CD4-positive, alpha-beta T cell treated with Interleukin-15 for 4 hours (primary cell): Measurements from ENCODE around the gene SCRN1.

Experiments
- DNase-seq: peaks from one replicate; pipeline ENCODE4 v3.0.0-alpha.2; 2020; ENCODE audit warnings: low spot score

Gene SCRN1

GRCh38 chr7:29890251-29890650, 99.3 kb downstream of the SCRN1 start:
- DNase-seq: no peak

GRCh38 chr7:29889288-29889687, 100.3 kb downstream of the SCRN1 start:
- DNase-seq: no peak

- DNase-seq: no peak
Observed at GRCh38 chr7:29888006-29888405, 101.6 kb downstream of the SCRN1 start.

- no peak for DNase-seq
Observed at GRCh38 chr7:29886827-29887226, 102.8 kb downstream of the SCRN1 start.

- no peak for DNase-seq
Observed at GRCh38 chr7:29885626-29886025, 104.0 kb downstream of the SCRN1 start.

- no peak for DNase-seq
Observed at GRCh38 chr7:29884399-29885272, 105.0 kb downstream of the SCRN1 start.

- no peak for DNase-seq
Observed at GRCh38 chr7:29883462-29884398, 105.9 kb downstream of the SCRN1 start.

- no peak for DNase-seq
Observed at GRCh38 chr7:29882481-29882880, 107.1 kb downstream of the SCRN1 start.

GRCh38 chr7:29881724-29882123, 107.9 kb downstream of the SCRN1 start:
- DNase-seq: no peak

GRCh38 chr7:29879609-29880008, 110.0 kb downstream of the SCRN1 start:
- DNase-seq: no peak

- peak; percentile 19 for DNase-seq
Observed at GRCh38 chr7:29878081-29878688, 111.4 kb downstream of the SCRN1 start.

GRCh38 chr7:29877196-29877595, 112.4 kb downstream of the SCRN1 start:
- DNase-seq: no peak

GRCh38 chr7:29875741-29876140, 113.9 kb downstream of the SCRN1 start:
- no peak for DNase-seq

- DNase-seq: no peak
Observed at GRCh38 chr7:29873644-29874294, 115.8 kb downstream of the SCRN1 start.

- DNase-seq: no peak
Observed at GRCh38 chr7:29871787-29872398, 117.7 kb downstream of the SCRN1 start.
